Renal cortical epithelial cell (primary cell): ENCODE data around the gene MOK. TPM values are rescaled to one million over a fixed set of nuclear protein-coding genes. Genes with fewer than 3 reads are reported as not detected.
A peak's percentile ranks its signal among the peaks of the same experiment; 100 is the strongest.
"Not testable (repeated sequence)": the region's sequence is repeated elsewhere in the genome, so short reads cannot be mapped to it uniquely, and the experiment has no call there.

Source experiments
- DNase-seq: peaks from one replicate; pipeline ENCODE4 v3.0.0-alpha.2; 2011; ENCODE audit warnings: low read depth
- total RNA-seq: library from RNA; depleted of rRNA; stranded (reverse); fragments of >200 nt; gene quantifications from 2 replicates; pipeline ENCODE4 v1.2.3, GENCODE V29; 2014

Gene MOK
- total RNA-seq, 1 donor from 2014 or later: 18.2 TPM

DNA sequence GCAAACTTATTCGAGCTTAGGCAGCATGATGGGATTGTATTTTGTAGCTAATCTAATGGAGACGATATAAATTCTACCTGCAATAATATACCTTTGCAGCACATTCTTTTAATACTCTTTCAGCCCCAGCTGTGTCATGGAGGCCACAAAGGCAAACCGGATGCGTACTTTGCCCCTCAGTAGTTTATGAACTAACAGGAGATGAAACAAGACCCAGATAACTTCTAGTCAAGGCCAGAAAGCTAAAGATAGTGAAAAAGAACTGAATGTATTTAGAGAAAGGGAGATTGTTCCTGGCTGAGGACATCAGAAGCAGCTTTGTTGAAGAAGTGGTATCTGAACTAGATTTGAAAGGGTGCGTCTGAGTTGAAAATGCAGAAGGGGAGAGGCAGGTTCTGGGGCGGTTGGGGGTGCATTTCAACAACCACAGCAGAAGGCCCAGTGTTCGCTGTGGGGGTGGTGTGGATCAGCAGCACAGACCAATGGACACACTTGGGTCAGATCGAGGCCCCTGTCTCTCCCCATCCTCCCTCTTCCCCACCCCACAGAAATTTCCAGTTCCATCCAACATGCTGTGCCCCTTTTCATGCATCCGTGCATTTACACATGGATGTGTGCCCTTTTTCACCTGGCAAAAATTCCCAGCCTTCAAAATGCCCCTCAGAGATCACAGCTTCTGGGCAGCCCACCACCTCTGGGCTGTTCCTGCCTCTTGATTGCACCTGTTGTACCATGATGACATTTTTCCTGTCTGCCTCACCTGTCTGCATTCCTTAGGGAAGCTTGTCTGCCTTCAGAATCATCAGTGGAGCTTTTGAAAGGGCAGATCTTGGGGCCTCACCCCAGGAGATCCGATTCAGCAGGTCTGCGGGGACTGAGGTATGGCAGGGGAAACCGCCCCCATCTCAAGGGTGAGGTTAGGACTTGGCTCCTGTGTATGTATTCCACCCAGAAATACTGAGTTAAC, 16.8 kb upstream of the MOK start:
- no peak for DNase-seq

DNA sequence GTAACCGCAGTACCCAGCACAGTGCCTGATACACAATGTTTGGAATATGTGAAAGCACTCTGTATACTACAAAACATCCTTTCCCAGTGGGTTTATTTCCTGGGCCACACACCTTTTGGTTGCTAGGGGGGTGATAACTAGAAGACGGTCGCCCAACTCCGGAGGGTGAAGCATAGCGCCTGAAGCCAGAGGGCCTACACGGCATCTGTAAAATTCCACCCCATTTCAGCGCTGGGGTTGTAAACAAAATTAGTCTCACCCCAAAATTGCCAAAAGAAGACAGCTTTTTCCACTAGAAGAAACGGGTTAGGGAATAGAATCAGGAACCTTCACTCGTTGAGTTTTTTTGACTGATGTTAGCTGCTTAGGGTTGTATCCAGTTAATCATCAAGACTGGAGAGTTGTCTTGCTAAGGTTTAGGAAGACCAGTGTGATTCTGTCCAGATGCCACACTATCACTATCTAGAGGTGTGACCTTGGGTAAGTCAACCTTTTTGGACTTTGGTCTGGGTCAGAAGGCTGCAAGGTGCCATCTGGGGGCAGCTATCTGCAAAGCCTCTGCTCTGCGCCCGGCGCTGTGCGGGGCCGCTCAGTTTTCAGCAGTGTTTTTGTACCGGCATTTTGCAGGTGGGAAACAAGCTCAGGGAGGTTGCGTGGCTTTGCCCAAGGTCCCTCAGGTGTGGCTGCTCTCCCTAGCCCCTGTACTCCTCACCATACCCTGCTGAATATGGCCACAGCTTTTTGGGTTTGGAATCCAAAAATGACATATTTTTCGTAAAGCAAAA, 15.9 kb upstream of the MOK start:
- DNase-seq: no peak

- no peak for DNase-seq
These were observed 15.2 kb upstream of the MOK start for GRCh38 chr14:102320033-102320660.

DNA sequence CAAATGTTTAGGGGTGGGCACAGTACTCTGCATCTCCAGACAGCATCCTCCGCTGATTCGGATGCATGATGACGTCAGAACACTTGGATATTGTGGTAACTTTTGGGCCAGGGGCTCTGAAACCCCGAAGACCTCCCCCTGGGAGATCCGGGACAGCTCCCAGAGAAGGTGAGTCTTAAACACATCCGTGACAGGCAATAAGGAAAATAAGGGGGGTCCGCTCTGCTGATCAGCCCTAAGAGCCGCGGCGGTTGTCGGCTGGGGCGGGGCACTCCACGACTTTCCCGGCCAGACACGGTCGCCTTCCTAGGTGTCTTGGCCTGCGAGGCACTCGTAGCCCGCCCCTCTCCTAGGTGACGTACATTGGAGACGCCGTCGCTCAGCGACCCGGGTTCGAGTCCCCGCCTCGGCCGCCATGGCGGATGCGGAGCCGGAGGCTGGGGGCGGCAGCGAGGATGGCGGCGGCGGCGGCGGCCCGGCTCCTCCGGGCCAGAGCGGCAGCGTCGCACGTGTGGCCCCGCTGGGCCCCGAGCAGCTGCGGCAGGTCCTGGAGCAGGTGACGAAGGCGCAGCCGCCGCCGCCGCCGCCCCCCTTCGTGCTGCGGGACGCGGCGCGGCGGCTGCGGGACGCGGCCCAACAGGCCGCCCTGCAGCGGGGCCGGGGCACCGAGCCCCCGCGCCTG, 14.5 kb upstream of the MOK start, which contains the start of gene ZNF839:
Gene ZNF839 (plus strand): TSS at position 396 of the 682 bp plus-strand sequence. CDS start 20 bp downstream, at position 416.
- peak; percentile 72 for DNase-seq

DNA sequence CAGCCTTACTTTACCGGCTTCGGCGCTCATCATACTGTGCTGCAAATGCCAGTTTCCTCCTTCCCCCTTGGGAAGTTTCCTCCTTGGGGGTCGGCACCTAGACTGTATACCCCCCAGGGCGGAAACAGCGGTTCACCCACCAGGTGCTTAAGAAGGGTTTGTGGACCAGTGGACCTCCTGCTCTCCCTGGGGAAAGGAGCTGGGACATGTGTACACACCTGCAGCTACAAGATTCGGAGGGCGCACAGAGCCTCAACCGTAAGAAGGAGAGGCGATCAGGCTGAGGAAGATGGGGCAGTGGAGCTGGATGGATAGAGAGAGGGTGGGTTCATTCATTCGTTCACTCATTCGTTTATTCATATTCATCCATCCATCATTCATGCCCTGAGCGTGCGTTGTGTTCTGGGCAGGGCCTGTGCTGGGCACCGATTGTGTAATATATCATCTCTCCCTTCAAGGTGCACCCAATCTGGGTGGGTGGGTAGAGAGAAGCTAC, 13.9 kb upstream of the MOK start:
- no peak for DNase-seq

DNA sequence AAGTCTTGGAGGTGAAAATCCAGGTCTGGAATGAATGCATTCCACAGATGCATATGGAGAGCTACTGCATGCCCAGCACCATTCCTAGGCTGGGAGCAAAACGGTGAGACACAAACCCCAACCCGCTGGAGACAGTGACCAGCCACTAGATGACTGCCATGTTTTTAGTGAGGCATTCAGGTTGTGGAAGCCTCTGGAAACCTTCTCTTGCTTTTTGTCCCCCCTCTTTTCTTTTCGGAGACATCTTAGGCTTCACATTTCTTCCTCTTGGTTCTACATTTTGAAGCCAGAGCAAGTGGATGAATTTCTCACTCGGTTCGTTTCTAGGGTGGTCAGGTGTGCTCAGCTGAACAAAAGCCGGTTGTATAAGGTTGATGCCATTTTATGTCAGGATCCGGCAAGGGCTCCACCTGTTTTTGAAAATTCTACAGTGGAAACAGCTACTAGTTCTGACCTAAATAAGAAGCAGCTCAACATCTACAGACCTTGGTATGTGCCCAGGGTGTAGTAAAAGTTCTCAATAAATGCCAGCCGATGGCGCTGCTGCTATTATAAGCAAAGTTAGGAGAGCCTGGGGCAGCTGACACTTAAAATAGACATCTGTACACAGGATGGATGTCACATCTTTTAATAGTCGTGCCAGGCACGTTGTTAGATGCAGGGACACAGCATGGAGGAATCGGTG, 12.7 kb upstream of the MOK start:
- DNase-seq: peak; percentile 32

- peak; percentile 80 for DNase-seq
These were observed 12.0 kb upstream of the MOK start for GRCh38 chr14:102316743-102317563.

DNA sequence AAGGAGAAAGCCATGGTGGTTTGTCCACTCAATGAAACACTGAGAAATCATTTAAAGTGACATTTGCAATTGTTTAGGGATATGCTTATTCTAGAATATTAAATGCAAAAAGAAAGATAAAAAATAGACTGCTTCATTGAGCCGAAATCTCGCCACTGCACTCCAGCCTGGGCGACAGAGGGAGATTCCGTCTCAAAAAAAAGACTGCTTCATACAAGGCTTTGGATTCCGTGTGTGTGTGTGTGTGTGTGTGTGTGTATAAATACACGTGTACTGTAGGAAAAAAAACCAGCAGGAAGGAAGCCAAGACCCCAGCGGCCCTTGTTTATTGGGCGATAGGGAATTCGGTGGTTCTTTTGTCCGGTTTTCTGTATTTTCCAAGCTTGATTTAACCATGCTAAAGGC, 11.4 kb upstream of the MOK start:
- DNase-seq: peak; percentile 36

- no peak for DNase-seq
These were observed 10.2 kb upstream of the MOK start for GRCh38 chr14:102315121-102315520.

GRCh38 chr14:102314242-102315011, 9.5 kb upstream of the MOK start:
- peak; percentile 55 for DNase-seq

DNA sequence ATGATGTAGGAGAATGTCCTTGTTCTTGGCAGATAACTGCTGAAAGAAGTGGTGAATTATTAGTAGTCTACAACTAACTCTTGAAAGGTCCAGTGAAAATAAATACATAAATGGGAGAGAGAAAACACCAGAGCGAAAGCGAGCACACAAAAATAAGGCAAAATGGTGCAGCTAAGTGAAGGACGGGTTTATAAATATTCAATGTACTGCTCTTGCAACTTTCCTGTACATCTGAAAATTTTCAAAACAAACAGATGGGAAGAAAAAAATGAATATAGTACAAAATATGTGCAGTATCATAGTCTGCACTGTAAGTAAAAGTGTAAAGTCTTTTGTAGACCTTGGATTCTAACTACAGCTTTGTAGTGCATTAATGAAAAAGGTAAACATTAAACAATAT, 1.3 kb downstream of the MOK start:
- DNase-seq: no peak

DNA sequence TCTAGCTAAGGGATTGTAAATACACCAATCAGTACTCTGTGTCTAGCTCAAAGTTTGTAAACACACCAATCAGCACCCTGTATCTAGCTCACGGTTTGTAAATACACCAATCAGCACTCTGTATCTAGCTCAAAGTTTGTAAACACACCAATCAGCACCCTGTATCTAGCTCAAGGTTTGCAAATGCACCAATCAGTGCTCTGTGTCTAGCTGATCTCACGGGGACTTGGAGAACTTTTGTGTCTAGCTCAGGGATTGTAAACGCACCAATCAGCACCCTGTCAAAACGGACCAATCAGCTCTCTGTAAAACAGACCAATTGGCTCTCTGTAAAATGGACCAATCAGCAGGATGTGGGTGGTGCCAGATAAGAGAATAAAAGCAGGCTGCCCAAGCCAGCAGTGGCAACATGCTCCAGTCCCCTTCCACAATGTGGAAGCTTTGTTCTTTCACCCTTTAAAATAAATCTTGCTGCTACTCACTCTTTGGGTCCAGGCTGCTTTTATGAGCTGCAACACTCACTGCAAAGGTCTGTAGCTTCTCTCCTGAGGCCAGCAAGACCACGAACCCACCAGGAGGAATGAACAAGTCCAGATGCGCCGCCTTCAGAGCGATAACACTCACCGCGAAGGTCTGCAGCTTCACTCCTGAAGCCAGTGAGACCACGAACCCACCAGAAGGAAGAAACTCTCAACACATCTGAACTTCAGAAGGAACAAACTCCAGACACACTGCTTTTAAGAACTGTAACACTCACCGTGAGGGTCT, 6.5 kb downstream of the MOK start:
- not testable (repeated sequence) for DNase-seq

GRCh38 chr14:102297436-102298170, 7.4 kb downstream of the MOK start:
- DNase-seq: no peak

- DNase-seq: no peak
These were observed 9.7 kb downstream of the MOK start for GRCh38 chr14:102295270-102295669.

DNA sequence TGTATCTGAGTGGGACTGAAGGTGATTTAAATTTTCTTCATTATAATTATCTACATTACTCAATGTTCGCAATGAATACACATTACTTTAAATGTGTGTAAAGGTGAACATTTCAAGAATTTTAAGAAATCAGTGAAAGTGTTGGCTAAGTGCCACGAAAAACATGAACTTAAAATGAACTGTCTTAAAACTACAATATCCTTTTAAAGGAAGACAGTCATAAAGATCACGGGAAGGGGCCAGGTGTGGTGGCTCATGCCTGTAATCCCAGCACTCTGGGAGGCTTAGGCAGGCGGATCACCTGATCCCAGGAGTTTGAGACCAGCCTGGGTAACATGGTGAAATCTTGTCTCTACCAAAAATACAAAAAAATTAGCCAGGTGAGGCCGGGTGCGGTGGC, 11.2 kb downstream of the MOK start:
- peak; percentile 61 for DNase-seq

- DNase-seq: no peak
These were observed 12.5 kb downstream of the MOK start for GRCh38 chr14:102292441-102292840.

DNA sequence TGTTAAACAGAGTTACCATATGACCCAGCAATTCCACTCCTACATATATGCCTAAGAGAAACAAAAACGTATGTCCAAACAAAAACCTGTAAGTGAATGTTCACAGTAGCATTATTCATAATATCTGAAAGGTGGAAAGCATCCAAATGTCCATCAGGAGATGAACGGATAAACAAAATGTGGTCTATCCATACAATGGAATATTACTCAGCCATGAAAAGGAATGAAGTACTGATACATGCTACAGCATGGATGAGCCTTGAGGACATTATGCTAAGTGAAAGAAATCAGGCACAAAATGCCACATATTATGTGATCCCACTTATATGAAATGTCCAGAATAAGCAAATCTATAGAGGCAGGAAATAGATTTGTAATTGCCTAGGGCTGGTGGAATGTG, 16.8 kb downstream of the MOK start:
- DNase-seq: no peak

DNA sequence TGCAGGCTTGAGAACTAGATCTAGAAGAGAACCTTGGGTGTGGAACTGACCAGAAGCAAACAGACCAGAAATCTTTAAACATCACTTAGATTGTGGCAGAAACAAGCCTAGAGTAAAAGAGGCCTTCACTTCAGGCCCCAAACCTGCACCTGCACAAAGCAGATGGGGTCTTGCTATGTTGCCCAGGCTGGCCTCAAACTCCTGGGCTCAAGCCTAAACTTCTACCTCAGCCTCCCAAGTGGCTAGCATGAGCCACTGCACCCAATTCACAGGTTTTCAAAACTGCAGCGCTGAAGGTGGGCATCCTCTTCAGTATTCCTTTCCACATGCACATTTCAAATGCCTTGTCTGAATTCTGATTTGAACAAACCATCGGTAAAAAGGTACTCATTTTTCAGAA, 19.9 kb downstream of the MOK start:
- DNase-seq: no peak
